ENCODE data around the gene UPK1A. TPM values are rescaled to one million over a fixed set of nuclear protein-coding genes. Genes with fewer than 3 reads are reported as not detected.
A peak's percentile ranks its signal among the peaks of the same experiment; 100 is the strongest.

UPK1A gene
- total and polyA plus RNA-seq, 2 of the 8 experiments (the other 6 are each of a cell fraction or from before 2014, with no cell fraction given), result 0.56 to 9.9 TPM

GRCh38 chr19:35643255-35644205 is 22.8 kb upstream of the UPK1A start:
- peak in 1 of 2 experiments; percentile 93 for DNase-seq (ENCODE audit: low read depth in 1 of 2, low spot score in 2 of 2)
- no peak overlapping the region for H2BK20ac ChIP-seq (ENCODE audit: low read length)
- H3K4ac ChIP-seq (replicated peaks; ENCODE audit: insufficient read length, low read depth, low read length), result no peak overlapping the region
- peak overlapping the region; percentile 95 for H4K8ac ChIP-seq (ENCODE audit: extremely low read depth, insufficient read depth, low read length)
- 1% methylated on average over 41 of the region's 69 CpGs; no CpG with 5 or more reads in 1 of the 2 experiments for WGBS, 2 experiments (ENCODE audit: extremely low coverage in 1 of 2, insufficient coverage in 1 of 2, insufficient read length in 1 of 2, insufficient replicate concordance in 2 of 2, low coverage in 1 of 2, low lambda C conversion rate in 2 of 2, missing lambda C conversion rate in 1 of 2)
- POLR2A ChIA-PET (ENCODE audit: partially characterized antibody), result interaction anchor here (0.6 to 3.4 kb wide), 17 partner anchors 10 to 650 kb away, joined by 3 to 13 read pairs (median 4); partner anchors contain the start of genes ATP4A, HAUS5 and RBM42
- H3K4me3 ChIP-seq (ENCODE audit: extremely low read depth in 1 of 4, insufficient read depth in 2 of 4, low read depth in 3 of 4, low read length in 4 of 4), result peak overlapping the region; percentile 47 to 63 (median 49)
- peak overlapping the region; percentile 88; the same call in 1 of the 2 replicates for H2BK15ac ChIP-seq (ENCODE audit: low read length)
- H3K79me2 ChIP-seq (ENCODE audit: control insufficient read depth in 1 of 2, insufficient read depth in 2 of 2, low read length in 2 of 2), result peaks cover 1 to 2% of the 10 kb centered on the region in 2 experiments; a peak in 2 of 4 replicates
- peaks cover 0 to 6% (median 3%) of the 10 kb centered on the region in 4 experiments; a peak in 4 of 7 replicates for H3K27me3 ChIP-seq (replicated peaks in 1 of 4; ENCODE audit: control insufficient read depth in 3 of 4, extremely low read depth in 1 of 4, insufficient read depth in 3 of 4, low read length in 3 of 4)
- H3K9me3 ChIP-seq (ENCODE audit: insufficient read depth in 2 of 2, low read depth in 1 of 2, low read length in 1 of 2), result no peaks in the 10 kb centered on the region
- H3K9ac ChIP-seq (replicated peaks in 1 of 4; ENCODE audit: extremely low read depth in 1 of 4, low read depth in 3 of 4, low read length in 3 of 4), result peak overlapping the region in 3 of 4 experiments; percentile 21 to 64 (median 50); a peak in 6 of 7 replicates
- CTCF ChIA-PET (ENCODE audit: partially characterized antibody), result interaction anchor here (0.6 to 3.6 kb wide), 8 partner anchors 12 to 290 kb away, joined by 3 to 17 read pairs (median 4); no protein-coding TSS in a partner anchor
- H3K18ac ChIP-seq (ENCODE audit: extremely low read depth, low read length), result peak overlapping the region; percentile 87
- H3K27ac ChIP-seq (ENCODE audit: low read depth, low read length), result peak overlapping the region; percentile 64; the same call in 1 of the 2 replicates
- H4K91ac ChIP-seq (replicated peaks; ENCODE audit: insufficient read length, low read length), result peak overlapping the region; percentile 88
- H3K23ac ChIP-seq (ENCODE audit: insufficient read length), result no peak overlapping the region
- H4K5ac ChIP-seq (ENCODE audit: insufficient read length, low read depth, low read length), result peak overlapping the region; percentile 96
- peak overlapping the region; percentile 90; the same call in 1 of the 2 replicates for H2BK12ac ChIP-seq (ENCODE audit: low read depth, low read length)
- FAIRE-seq, result no peak
- H3K36me3 ChIP-seq (ENCODE audit: control insufficient read depth in 2 of 4, insufficient read depth in 4 of 4, low read length in 3 of 4), result no peaks in the 10 kb centered on the region
- peak overlapping the region; percentile 81; the same call in 1 of the 2 replicates for H2AFZ ChIP-seq (ENCODE audit: low read length)
- H2BK120ac ChIP-seq (replicated peaks; ENCODE audit: low read depth, low read length), result no peak overlapping the region
- peaks cover 16% of the 10 kb centered on the region; the same call in 1 of the 2 replicates for H3K23me2 ChIP-seq (ENCODE audit: low read depth, low read length)
- peaks cover 7 to 30% (median 18%) of the 10 kb centered on the region in 4 experiments for H3K4me1 ChIP-seq (replicated peaks in 1 of 4; ENCODE audit: control insufficient read depth in 3 of 4, insufficient read depth in 4 of 4, low read length in 3 of 4)
- no peaks in the 10 kb centered on the region for H3K79me1 ChIP-seq (ENCODE audit: low read depth, low read length)
- peak overlapping the region; percentile 85 to 88 for H3K4me2 ChIP-seq (ENCODE audit: insufficient read depth in 1 of 2, low read depth in 2 of 2, low read length in 2 of 2)
- peak overlapping the region; percentile 66; the same call in 1 of the 2 replicates for H2BK5ac ChIP-seq (ENCODE audit: low read depth, low read length)
- H3K56ac ChIP-seq (replicated peaks; ENCODE audit: insufficient read length, low read depth, low read length), result peak overlapping the region; percentile 65
- no peaks in the 10 kb centered on the region for H4K20me1 ChIP-seq (replicated peaks in 1 of 2; ENCODE audit: control insufficient read depth in 1 of 2, insufficient read depth in 2 of 2, low read length in 2 of 2)
- no peak overlapping the region for H3K14ac ChIP-seq (ENCODE audit: insufficient read length)
- no peak overlapping the region for H2AK5ac ChIP-seq (ENCODE audit: low read depth, low read length)
- TF ChIP-seq ASH2L (IDR thresholded peaks at IDR 0.05; ENCODE audit: low read length), result peak; percentile 73
- TF ChIP-seq KDM1A (IDR thresholded peaks at IDR 0.05; ENCODE audit: borderline replicate concordance, low read length), result no peak
- no peak for TF ChIP-seq BCL11A (IDR thresholded peaks at IDR 0.05; ENCODE audit: low read depth in 2 of 2, low read length in 2 of 2)
- TF ChIP-seq TAF1 (IDR thresholded peaks at IDR 0.05; ENCODE audit: low read depth, low read length), result peak; percentile 84
- TF ChIP-seq TBP (IDR thresholded peaks at IDR 0.05; ENCODE audit: low read depth, low read length), result peak; percentile 76
- peak; percentile 97 for TF ChIP-seq JUND (IDR thresholded peaks at IDR 0.05; ENCODE audit: low read length)
- TF ChIP-seq, protein P1, sequence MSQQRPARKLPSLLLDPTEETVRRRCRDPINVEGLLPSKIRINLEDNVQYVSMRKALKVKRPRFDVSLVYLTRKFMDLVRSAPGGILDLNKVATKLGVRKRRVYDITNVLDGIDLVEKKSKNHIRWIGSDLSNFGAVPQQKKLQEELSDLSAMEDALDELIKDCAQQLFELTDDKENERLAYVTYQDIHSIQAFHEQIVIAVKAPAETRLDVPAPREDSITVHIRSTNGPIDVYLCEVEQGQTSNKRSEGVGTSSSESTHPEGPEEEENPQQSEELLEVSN (IDR thresholded peaks at IDR 0.05), result peak; percentile 95

Data from H1 (cell line).